Right forelimb (tissue), 1 donor: ENCODE data around the gene ARPC1B.
"Not testable (repeated sequence)": the region's sequence is repeated elsewhere in the genome, so short reads cannot be mapped to it uniquely, and the experiment has no call there.

Source experiments
- DNase-seq: peaks from one replicate; pipeline ENCODE4 v3.0.0-alpha.2; 2018

Gene ARPC1B

DNA sequence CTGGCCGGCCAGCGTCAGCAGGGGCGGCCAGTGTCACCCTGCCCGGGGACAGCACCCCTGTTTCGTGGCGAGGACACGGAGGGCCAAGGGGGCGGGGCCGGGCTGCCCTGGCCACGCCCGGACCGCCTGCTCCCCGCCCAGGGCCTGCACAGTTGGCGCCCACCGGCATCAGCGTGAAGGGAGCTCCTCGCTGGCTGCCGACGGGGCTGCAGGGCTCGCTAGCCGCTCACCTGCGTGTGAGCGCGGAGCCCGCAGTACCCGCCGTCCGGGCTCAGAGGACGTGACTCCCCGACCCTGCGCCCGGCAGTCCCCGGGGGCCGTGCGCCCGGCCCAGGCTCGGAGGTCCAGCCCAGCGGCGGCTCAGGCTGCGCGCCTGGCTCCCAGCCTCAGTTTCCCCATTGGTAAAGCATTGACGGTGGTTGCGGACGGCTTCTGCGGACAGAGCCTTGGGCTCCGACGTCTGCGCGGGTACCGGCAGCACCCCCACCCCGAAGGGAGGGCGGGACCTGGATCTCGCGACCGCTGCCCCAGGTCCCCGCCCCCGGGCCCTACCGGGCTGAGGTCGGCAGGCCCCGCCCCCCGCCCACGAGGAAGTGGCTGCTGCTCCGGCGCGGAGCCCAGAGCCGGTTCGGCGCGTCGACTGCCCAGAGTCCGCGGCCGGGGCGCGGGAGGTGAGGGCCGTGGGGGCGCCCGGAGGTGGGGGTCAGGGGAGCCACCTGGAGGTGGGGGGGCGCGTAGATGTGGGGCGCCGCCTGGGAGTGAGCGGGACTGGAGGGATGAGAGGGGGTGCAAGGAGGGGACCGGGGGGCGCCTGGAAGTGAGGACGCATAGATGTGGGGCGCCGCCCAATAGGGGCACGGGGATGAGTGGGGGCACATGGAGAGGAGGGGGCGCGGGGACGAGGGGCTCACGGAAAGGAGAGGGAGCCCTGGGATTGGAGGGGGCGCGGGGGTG lies at the start of gene ARPC1B:
TSS of gene ARPC1B (plus strand) at position 620 of the 954 bp plus-strand sequence. CDS start 10,985 bp downstream, outside the sequence.
- DNase-seq: peak; percentile 83

DNA sequence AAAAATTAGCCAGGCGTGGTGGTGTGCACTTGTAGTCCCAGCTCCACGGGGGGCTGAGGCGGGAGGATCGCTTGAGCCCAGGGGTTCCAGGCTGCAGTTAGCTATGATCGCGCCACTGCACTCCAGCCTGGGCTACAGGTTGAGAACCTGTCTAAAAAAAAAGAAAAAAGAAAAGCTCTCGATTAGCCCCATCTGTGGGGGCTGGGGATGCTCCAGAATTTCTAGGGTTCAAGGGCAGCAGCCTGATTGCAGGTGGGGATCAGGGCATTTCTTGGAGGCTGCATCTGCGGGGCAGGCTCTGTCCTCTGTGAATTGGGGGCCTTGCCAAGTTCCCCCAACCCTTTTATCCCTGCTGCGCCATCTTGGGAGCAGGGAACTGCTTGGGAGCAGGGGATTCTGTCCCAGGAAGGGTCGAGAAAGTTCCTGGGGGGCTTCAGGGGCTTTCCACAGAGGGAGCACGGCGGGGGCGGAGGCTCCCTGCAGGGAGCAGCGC lies 49.5 kb upstream of the ARPC1B start:
- no peak for DNase-seq

DNA sequence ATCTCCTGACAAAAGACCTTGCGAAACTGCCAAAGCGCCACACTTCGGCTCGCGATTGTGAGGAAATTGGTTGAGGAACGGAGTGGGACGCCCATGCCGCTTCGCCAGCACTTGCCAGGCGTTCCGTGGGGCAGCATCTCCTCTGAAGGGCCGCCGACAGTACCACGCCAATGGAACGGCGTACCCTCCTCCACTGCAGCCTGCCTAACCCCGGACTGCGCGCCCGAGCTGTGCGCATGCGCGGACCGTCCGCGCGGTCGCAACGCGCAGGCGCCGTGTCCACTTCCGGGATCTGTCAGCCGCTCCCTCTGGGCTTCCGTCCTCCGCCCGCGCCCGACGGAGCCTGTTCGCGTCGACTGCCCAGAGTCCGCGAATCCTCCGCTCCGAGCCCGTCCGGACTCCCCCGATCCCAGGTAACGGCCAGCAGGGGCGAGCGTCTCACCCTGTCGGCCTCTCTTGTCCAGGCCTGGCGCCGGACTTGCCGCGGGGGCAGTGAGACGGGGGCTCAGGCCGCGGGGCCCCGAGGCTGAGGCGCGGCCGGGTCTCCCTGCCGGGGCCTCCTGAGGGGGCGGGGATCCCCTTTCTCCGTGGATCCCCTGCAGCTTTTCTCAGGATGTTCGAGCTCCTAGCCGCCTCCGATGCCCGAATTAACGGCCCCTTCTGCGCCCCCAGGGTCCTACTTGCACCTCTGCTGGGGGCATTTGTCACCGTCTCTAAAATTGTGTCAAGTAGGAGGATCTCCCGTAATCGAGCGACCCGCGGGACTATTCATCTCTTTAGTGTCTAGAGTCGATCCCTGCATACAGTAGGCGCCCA lies 48.7 kb upstream of the ARPC1B start, which contains the start of gene ARPC1A:
TSS of gene ARPC1A (plus strand) at position 307 of the 816 bp plus-strand sequence. CDS start 7,456 bp downstream, outside the sequence.
- DNase-seq: peak; percentile 95

DNA sequence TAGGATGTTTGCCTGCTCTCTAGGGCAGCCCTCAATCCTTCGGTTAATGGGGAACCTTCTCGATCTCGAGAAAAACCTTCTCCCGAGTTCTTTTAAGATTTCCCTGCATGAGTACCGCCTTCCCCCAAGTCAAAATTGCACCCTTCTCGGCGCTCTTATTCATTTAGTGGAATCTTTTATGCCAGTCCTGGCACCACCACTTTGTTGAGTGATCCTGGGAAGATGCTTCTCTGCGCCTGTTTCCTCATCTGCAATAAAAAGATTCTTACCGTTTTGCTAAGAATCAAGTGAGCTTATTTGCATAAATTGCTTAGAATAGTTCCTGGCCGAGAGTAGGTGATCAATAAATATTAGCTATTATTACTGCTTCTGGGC lies 48.1 kb upstream of the ARPC1B start:
- DNase-seq: no peak

- not testable (repeated sequence) for DNase-seq
Observed at GRCh38 chr7:99330314-99330961, 44.1 kb upstream of the ARPC1B start.

DNA sequence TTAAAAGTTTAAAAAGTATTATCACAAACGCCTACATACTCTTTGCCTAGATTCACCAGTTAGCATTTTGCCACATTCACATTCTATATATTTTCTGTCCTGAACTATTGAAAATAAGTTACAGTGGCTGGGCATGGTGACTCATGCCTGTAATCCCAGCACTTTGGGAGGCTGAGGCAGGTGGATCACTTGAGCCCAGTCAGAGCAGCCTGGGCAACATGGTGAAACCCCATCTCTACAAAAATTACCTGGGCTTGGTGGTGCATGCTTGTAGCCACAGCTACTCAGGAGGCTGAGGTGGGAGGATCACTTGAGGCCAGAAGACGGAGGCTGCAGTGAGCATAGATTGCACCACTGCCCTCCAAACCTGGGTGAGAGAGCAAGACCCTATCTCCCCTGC lies 43.5 kb upstream of the ARPC1B start:
- DNase-seq: no peak

DNA sequence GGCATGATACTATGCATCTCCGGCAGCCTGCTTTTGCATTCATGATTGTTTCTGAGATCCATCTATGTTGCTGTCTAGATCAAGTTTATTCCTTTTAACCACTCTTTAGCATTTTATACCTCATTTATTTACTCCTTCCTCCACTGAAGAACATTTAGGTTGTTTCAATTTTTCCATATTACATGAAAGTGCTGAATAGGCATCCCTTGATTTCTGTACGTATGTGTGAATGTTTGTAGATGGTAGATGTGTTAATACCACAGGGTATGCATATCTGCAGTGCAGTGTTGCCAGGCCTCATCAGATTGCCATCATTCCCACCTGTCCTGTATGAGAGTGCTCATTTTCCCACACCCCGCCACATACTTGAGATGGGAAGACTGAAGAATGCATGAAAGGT lies 34.9 kb upstream of the ARPC1B start:
- no peak for DNase-seq

DNA sequence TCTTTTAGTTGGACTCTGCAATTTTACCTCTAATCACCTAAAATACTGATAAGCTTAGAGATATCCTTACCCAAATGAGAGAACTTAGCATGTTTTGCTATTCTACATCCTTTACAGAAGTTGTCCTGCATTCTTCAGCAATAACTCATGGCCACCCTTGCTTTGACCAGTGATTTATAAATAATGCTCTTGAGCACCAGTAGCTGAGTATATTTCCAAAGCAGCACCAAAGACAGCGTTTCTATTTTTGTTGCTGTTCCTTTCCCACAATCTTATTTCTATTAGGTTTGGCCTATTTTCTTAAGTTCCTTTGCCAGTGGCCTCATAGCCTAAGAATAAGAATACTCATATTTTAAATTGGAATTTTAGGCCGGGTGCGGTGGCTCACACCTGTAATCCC lies 33.9 kb upstream of the ARPC1B start:
- no peak for DNase-seq

DNA sequence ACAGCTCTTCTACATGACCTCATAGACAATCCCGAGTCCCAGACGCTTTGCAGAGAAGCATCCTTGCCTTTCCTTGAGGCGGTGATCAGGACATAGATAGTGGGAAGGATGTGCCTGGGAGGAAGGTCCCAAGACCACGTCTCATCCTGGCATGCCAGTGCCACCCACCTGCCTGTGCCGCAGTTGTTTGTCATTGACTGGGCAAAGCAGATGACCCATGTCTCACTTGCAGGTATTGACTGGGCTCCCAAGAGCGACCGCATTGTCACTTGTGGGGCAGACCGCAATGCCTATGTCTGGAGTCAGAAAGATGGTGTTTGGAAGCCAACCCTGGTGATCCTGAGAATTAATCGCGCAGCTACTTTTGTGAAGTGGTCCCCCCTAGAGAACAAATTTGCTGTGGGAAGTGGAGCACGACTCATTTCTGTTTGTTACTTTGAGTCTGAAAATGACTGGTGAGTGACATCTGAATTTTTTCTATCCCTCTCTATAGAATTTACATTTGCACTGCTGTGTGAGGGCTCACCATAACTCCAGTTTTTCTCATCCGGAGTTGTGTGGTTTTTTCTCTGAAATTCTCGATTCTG lies 30.4 kb upstream of the ARPC1B start:
- no peak for DNase-seq

DNA sequence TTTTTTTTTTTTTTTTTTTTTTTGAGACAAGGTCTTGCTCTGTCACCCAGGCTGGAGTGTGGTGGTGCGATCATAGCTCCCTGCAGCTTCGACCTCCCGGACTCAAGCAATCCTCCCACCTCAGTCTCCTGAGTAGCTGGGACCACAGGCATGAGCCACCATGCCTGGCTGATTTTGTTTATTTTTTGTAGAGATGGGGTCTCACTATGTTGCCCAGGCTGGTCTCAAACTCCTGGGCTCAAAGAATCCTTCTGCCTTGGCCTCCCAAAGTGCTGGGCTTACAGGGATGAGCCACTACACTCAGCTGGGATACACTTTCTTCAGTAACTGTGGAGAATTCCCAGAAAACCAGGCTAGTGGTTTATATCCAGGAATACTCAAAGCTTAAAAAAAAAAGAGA lies 23.9 kb upstream of the ARPC1B start:
- DNase-seq: not testable (repeated sequence)

- DNase-seq: no peak
Observed at GRCh38 chr7:99352247-99352646, 22.3 kb upstream of the ARPC1B start.

DNA sequence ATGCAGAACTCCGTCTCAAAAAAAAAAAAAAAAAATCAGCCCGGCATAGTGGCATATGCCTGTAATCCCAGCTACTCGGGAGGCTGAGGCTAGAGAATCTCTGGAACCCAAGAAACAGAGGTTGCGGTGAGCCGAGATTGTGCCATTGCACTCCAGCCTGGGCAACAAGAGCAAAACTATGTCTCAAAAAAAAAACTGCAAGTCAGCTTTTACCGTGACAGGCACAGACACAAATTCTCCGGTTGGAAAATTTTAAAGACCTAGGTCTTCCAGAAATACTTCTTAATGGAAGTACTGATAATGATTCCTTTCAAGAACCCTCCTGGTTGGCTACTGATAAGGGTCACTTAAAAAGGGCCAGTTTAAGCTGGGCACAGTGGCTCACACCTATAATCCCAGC lies 19.4 kb upstream of the ARPC1B start:
- no peak for DNase-seq

DNA sequence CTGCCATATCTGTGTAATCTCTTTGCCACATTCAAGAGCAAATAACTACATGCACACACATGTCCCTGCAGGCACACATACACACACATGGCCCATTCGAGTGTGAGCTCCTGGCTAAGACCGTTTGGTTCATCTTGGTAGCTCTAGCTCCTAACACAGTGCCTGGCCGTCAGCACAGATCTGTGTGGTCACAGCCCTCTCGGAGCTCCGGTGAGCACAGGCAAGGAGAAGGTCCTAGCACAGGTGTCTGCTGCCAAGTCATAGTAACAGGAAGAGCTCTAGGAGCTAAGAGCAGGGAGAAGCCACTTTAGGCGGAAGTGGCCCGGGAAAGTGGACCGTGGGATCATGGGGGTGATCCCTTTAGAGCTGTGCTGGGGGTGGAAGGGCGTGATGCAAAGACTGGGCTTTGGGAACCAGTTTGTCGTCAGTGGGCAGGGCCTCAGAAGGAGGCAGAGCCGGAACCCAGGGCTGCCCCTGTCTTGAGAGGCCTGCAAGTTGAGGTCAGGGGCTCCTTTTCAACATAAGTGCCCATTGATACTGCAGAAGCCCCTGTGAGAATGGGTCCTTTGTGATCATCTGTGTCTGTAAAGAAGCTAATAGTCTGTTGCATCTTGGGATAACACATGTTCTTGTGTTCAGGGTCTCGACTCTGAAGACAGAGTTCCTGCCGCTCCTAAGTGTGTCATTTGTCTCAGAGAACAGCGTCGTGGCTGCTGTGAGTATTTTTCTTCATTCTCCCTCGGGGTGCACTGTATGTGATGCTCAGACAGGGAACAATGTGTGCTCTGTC lies 16.6 kb upstream of the ARPC1B start:
- DNase-seq: no peak

DNA sequence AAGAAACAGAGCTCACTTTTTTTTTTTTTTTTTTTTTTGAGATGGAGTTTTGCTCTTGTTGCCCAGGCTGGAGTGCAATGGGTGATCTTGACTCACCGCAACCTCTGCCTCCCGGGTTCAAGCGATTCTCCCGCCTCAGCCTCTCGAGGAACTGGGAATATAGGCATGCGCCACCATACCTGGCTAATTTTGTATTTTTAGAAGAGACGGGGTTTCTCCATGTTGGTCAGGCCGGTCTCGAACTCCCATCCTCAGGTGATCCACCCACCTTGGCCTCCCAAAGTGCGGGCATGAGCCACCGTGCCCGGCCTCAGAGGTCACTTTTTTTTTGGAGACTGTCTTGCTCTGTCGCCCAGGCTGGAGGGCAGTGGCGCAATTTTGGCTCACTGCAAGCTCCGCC lies 16.0 kb upstream of the ARPC1B start:
- DNase-seq: not testable (repeated sequence)

GRCh38 chr7:99359465-99360154 lies 14.9 kb upstream of the ARPC1B start:
- DNase-seq: no peak

GRCh38 chr7:99362801-99363200 lies 11.7 kb upstream of the ARPC1B start:
- no peak for DNase-seq

DNA sequence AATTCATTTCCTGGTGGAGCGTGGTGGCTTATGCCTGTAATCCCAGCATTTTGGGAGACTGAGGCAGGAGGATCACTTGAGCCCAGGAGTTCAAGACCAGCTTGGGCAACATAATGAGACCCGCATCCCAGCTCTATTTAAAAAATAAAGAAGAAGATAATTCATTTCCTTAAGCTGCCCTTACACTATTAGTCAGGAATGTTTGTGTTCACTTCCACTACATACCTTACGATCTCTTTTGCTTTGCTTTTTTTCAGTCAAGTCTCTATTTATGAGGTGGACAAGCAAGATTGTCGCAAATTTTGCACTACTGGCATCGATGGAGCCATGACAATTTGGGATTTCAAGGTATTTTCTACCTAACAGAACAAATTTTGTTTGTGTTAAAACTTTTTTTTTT lies 11.2 kb upstream of the ARPC1B start:
- DNase-seq: no peak

GRCh38 chr7:99365318-99366141 lies 9.0 kb upstream of the ARPC1B start:
- DNase-seq: no peak

- no peak for DNase-seq
Observed at GRCh38 chr7:99366646-99367045, 7.9 kb upstream of the ARPC1B start.

DNA sequence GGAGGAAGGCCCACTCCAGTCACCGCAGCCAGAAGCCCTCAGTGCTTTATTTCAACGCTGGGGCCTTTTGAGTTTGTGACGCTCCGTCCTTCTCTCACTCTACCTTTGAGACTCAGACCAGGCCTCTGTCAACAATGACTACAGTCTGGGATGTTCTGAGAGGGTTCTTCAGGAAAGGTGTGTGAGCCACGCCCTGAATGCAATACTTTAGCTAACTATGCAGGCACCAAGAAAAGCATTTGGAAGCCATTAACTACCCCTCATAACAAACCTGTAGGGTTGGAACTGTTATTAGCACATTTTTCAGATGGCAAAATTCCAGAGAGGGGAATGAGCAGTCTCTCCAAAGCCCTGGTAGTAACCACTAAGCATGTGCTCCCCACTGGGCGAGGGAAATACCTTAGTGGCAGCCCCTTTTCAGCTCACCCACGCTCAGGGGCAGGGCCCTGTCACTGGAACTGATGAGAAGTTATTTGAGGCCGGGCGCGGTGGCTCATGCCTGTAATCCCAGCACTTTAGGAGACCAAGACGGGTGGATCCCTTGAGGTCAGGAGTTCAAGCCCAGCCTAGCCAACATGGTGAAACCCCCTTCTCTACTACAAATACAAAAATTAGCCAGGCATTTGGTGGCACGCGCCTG lies 5.7 kb upstream of the ARPC1B start:
- no peak for DNase-seq
